Measurements from ENCODE around the gene MYADM.
"Not testable (repeated sequence)": the region's sequence is repeated elsewhere in the genome, so short reads cannot be mapped to it uniquely, and the experiment has no call there.

The MYADM gene, protein sequence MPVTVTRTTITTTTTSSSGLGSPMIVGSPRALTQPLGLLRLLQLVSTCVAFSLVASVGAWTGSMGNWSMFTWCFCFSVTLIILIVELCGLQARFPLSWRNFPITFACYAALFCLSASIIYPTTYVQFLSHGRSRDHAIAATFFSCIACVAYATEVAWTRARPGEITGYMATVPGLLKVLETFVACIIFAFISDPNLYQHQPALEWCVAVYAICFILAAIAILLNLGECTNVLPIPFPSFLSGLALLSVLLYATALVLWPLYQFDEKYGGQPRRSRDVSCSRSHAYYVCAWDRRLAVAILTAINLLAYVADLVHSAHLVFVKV

DNA sequence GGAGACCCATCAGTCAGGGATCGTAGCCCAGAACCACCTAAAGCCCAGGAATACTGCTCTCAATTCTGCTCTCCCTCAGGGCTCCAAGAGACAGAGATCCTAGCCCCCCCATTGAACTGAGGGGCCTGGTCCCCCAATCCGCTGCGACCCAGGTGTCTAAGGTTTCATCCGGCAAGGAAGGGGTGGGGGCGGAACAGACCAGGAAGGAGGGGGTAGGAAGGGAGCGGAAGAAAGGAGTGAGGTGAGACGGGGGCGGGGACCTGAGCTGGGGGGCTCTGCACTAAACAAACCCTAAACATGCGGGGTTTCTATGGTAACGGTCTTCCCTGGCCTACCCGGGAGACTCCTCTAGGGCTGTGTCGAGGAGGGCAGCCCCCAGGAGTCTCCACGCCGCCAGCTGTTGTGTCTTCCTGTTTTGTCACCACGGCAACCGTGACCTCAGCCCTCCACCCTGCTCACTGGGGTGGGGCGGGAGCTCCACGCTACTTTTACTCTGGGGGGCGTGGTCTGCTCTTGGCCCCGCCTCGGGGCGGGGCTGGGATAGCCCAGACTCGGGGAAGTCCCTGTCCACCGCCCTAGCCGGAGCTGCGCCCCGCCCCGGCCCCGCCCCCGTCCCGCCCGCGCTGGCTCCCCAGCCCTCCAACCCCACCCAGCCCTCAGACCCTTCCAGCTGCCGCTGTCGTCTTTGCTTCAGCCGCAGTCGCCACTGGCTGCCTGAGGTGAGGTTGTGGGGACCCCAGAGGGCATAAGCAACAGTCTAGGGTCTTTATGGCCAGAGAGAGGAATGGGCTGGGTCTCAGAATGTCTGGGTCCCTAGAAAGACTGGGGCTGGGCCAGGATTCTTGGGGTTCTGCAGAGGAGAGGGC, at the start of gene MYADM:
MYADM (plus strand) TSS at position 659 of the 866 bp plus-strand sequence. CDS start 5,647 bp downstream, outside the sequence.
- DNase-seq (ENCODE audit: low spot score) = peak; percentile 98

DNA sequence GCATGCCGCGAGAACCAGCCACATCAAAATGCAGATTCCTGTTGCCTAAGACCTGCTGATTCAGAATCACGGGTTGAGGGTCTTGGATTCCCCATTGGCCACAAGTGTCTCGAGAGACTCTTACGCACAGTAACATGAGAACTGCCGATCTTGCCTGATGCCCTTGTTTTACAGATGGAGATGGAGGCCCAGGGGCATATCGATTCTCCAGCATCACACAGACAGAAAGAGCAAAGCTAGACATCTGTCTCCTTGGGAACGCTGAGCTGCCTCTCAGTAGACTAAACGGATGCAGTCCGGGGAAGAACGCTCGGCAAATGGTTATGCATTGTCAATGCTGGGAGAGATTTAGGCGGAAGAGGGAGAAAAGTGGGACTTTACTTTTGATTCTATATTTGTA, 48.9 kb upstream of the MYADM start:
- DNase-seq (ENCODE audit: low spot score) = no peak

DNA sequence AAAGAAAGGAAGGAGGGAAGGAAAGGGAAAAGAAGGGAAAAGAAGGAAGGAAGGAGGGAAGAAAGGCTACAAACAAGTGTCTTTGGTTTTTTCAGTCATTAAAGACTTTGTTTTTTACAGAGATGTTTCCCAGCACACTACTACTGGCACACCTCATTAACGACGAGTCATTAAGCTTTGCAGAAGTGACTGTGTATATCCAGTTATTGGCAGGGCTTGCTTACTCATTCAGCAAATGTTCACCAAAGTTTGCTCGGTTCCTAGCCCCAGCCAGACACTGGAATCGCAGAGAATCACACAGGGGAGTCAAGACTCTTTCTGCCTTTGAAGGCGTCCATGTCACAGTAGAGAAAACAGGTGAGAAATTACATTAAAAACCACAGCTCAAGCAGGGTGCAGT, 47.8 kb upstream of the MYADM start:
- no peak for DNase-seq (ENCODE audit: low spot score)

DNA sequence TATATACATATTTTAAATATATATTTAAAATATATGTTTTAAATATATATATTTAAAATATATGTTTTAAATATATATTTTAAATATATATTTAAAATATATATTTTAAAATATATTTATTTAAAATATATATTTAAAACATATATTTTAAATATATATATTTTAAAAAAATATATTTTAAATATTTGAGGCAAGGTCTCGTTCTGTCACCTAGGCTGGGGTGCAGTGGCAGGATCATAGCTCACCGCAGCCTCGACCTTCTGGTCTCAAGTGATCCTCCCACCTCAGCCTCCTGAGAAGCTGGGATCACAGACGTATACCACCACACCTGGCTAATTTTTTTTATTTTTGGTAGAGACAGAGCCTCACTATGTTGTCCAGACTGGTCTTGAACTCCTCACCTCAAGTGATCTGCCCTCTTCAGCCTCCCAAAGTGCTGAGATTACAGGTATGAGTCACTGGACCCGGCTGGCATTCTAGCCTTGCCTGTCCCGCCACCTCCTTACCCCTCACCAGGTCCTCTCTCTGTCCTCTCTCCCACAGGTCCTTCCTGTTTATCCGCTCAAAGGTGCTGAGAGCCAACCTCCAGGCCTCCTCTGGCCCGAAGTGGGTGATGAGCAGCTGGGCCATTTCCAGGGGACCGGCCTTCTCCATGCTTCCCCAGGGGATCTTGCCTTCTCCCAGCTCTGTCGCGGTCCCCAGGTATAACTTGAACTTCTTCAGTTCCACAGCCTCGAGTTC, 44.1 kb upstream of the MYADM start:
- DNase-seq (ENCODE audit: low spot score) = no peak

DNA sequence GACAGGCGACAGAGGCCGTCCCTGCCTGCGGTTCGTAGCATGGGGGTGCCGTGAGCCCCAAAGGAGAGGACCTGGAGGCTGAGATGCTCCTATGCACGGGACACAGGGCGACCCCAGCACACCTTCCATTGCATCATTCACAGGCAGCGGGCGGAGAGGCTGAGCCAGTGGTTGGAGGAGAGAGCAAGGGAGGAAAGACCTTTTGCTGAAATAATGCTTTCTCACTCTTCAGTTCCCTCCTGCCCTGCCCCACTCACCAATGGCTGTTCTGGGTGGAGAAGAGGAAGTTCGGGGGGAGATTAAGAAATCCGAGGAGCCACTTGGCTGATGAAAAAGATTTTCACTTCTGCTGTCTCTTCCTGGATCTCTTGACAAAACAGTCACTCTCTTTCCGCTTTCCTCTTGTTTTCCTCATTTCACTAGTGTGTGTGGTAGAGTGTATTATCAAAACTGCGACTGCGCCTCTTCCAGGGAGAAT, 43.5 kb upstream of the MYADM start, which contains the start of gene NLRP12:
NLRP12 (minus strand) TSS at position 181 of the 478 bp plus-strand sequence; CDS start at position 41, 140 bp downstream.
- DNase-seq (ENCODE audit: low spot score) = peak; percentile 80

DNA sequence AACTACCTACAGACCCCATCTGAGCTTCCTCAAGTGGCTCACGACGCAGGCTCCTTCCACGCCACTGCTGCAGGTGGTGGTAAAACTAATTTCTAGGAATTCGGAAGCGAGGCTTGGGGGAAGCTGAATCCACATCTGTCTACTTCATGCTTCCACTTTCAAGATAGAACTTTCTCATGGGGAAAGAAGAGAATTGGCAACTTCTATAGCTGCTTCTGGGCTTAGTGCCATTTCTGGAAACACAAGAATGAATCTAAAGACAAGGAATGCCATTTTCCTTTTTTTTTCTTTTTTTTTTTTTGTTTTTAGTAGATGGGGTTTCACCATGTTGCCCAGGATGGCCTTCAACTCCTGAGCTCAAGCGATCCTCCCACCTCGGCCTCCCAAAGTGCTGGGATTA, 40.8 kb upstream of the MYADM start:
- no peak for DNase-seq (ENCODE audit: low spot score)

DNA sequence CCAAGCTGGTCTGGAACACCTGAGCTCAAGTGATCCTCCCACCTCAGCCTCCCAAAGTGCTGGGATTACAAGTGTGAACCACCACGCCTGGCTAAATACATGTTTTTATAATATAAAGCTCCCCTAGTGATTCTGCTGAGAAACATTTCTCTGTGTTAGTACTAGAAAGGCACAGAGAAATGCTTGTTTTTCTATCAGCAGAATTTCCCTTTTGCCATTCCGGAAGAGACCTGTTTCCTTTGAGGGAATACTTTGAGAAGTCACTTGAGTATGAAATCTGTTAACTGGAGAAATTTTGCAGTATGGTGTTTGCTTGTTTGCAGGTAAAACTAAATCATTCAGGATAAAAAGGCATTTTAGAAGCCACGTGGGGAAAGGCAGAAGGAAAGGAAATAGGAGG, 39.2 kb upstream of the MYADM start:
- no peak for DNase-seq (ENCODE audit: low spot score)

DNA sequence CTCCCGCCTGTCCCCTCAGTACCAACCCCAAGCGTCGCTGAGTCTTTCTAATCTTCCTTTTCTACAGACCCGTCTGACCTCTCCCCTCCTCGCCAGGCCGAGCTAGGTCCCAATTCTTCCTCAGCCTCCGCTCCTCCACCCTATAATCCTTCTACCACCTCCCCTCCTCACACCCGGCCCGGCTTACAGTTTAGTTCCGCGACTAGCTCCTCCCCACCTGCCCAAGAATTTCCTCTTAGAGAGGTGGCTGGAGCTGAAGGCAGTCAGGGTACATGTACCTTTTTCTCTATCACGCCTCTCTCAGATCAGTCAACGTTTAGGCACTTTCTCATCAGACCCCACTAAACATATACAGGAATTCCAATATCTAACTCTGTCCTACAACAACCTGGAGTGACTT, 34.8 kb upstream of the MYADM start:
- DNase-seq (ENCODE audit: low spot score) = not testable (repeated sequence)

DNA sequence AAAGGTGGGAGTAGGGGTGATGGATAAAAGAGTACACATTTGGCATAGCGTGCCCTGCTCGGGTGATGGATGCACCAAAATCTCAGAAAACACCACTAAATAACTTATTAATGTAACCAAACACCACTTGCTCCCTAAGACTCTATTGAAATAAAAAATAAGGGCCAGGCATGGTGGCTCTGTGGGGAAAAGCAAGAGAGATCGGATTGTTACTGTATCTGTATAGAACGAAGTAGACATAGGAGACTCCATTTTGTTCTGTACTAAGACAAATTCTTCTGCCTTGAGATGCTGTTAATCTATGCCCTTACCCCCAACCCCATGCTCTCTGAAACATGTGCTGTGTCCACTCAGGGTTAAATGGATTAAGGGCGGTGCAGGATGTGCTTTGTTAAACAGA, 29.2 kb upstream of the MYADM start:
- DNase-seq (ENCODE audit: low spot score) = not testable (repeated sequence)

DNA sequence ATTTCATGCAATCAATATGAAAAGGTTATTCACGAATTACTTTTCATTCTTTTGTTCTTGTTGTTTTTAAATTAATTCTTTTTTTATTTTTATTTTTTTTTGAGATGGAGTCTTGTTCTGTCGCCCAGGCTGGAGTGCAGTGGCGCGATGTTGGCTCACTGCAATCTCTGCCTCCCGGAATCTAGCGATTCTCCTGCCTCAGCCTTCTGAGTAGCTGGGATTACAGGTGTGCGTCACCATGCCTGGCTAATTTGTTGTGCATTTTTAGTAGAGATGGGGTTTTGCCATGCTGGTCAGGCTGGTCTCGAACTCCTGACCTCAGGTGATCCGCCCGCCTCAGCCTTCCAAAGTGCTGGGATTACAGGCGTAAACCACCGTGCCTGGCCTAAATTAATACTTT, 27.4 kb upstream of the MYADM start:
- not testable (repeated sequence) for DNase-seq (ENCODE audit: low spot score)

DNA sequence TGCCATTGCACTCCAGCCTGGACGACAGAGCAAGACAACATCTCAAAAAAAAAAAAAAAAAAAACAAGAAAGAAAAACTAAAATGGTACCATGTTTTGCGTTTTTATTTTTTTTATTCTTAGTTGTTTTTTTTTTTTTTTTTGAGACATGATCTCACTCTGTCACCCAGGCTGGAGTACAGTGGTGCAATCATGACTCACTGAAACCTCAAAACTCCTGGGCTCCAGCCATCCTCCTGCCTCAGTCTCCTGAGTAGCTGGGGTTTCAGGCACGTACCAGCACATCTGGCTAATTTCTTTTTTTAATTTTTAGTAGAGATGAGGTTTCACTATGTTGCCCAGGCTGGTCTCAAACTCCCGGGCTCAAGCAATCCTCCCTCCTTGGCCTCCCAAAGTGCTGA, 26.8 kb upstream of the MYADM start:
- DNase-seq (ENCODE audit: low spot score) = not testable (repeated sequence)

DNA sequence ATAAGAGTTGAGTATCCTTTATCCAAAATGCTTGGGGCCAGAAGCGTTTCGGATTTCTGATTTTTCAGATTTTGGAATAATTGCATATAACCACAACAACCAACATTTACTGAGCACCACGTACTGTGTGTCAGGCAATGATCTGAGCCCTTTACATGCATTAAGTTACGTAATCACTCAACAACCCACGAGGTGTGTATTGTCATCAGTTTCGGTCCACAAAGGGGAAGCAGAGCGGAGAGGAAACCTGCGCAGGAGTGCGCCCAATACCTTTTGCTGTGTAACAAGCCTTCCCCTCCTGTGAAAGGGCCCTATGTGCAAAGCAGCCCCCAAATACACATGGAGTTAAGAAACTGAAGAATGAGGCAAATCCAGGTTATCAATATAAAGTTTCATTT, 22.8 kb upstream of the MYADM start:
- DNase-seq (ENCODE audit: low spot score) = no peak

DNA sequence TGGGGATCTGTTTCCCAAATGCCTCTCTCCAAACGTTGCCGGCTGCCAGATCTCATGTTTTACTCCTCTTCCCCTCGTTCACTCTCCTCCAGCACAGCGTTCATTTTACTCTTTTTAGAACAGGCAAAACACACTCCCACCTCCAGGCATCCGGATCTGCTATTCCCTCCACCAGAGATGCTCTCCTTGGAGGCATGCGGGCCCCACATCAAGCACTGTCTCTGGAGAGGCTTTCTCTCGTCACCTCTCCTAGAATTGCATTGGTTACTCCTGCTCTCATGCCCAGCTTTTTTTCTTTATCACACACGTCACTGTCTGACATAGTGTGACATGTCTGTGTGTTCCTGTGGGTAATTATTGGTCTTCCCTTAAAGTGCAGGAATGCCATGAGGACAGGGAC, 20.1 kb upstream of the MYADM start:
- no peak for DNase-seq (ENCODE audit: low spot score)

DNA sequence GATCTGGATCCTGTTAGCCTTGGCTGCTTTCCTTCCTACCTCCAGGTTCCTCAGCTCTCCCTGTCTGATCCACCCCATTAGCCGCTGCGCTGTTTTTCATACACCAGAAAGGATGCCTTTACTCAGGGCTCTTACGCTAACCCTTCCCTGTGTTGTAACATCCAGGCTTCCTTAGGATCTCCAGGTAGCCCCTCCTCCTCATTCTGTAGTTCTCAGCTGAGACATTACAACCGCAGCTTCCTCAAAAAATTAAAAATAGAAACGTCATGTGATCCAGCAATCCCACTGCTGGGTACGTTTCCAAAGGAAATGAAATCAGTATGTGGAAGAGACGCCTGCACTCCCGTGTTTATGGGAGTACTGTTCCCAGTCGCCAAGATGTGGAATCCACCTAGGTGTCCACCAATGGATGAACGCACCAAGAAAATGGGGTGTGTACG, 18.4 kb upstream of the MYADM start:
- DNase-seq (ENCODE audit: low spot score) = no peak

DNA sequence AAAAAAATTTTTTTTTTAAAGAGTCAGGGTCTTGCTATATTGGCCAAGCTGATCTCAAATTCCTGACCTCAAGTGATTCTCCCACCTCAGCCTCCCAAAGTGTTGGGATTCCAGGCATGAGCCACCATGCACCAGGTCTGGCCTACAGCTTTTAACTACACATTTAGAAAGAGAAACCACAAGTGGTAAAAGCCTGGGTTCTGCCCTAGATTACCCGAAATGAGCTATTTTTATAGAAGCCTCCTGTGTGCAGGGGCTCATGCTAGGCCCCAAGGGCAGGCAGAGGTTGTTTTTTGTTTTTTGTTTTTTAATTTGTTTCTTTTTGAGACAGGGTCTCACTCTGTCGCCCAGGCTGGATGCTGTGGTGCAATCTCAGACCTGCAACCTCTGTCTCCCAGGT, 14.0 kb upstream of the MYADM start:
- no peak for DNase-seq (ENCODE audit: low spot score)

DNA sequence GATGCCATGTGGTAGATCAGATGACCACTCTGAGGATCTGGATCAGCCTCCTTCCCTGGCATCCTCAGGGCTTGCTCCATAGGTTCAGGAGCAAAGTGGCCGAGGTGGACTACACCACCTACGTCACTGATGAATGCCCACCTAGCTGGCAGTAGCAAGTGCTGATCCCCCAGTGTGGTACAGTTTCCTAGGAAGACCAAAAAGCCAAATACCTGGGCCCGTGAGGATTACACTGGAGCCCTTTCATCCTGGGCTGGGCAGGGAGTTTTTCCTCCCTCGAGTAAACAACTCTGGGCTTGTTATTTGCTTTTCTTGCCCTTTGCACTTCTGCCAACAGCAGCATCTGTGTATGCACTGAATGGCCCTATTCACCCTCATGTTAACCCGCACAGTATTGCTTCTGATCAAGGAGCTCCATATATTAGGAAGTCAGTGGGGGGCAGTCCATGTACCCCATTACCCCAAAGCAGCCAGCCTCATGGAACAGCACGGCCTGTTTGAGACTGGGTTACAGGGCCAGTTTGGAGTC, 3.3 kb upstream of the MYADM start:
- DNase-seq (ENCODE audit: low spot score) = peak; percentile 96

DNA sequence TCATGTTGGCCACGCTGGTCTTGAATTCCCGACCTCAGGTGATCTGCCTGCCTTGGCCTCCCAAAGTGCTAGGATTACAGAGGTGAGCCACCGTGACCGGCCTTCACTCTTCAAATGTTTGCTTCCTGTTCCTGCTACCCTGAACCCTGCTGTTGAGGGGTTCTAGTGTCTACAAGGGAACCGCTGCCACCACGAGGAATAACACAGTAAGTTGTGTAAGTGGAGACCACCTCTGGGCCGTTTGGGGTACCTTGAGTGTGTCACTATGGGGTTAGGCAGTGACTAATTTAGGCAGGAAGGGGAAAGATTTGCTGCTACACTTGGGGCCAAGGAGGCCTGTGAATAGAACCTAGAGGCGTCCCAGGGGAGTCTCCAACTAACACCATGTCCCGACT, 2.2 kb upstream of the MYADM start:
- DNase-seq (ENCODE audit: low spot score) = peak; percentile 61

DNA sequence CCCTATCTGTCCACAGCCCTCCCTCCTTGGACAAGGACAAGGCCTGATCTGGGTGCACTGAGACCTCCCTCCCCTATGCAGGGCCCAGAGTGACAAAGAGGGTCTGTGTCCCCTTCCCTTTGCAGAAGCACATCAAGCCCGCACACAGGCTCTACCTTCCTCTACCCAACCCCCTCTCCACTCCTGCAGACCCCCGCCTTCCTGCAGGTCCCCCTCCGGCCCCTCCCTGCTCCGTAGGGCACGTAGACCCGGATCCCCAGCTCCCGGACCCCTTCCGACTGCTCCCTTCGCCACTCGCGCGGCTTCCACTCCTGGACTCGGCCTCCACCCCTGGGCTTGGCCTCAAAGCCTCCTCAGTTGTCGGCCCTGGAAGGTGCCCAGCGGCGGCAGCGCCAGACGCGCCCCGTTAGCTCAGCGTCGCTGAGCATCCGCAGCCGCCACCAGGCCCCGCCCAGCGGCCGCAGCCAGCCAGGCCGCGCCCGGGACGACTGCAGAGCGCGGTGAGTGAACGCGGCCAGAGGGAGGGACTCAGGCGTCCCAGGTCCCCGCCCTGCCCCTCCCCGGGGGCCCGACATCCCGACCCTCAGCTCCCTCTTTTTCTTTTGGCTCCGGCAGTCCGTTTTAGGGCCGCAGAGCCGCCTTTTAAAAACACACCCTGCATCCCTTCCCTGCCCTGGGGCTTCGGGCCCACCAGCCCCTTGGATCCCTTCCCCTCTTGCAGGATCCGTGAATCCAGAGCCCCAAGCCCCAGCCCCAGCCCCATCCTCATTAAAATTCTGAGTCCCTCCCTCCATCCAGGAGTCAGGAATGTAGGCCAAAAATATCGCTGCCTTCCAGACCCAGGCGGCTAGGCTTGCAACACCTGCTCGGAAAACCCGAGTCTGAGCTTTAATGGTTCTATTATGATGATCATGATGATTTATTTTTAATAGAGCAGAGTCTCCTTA, 1.5 kb upstream of the MYADM start:
- DNase-seq (ENCODE audit: low spot score) = peak; percentile 72

DNA sequence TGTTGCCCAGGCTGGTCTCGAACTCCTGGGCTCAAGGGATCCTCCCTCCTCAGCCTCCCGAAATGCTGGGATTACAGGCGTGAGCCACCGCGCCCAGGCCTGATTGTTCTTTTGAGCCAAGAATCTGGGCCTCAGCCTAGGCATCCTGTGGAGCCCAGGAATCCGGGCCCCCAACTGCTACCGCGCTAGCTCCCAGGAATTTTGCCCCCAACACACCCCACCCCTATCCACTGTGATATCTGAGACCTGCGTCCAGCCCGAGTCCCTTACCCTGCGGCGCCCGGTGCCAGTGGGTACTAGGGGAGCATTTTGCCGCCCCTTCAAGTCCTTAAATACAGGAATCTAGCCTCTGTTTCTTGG, 838 bp upstream of the MYADM start:
- DNase-seq (ENCODE audit: low spot score) = peak; percentile 16

DNA sequence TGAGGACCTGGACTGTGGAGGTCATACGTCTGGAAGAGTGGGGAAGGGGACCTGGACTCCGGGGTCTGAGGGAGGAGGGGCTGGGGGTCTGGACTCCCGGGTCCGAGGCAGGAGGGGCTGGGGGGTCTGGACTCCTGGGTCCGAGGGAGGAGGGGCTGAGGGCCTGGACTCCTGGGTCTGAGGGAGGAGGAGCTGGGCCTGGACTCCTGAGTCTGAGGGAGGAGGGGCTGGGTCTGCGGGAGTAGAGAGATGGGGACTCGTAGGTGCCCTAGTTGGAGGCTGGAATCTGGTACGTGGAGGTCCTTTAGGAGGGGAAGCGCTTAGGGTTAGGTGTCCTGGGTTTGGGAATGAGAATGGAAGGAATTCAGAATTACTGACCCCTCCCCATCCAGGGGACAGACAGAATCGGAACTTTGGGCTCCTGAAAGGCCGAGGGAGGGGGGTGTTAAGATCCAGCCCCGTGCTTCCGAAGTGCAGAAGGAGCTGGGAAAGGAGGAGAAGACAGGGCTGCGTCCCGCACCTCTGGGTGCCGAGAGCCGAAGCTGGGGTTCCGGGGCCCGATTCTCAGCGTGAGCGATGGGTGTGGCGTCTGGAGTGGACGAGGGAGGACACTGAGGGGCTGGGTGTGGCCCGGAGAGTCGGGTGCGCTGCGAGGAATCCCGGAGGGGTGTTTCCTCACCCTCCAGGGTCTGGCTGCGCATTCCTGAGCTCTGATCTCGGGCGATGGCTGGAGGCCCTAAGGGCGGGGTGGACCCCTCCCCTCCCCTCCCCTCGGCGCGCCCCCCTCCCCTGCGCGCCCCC, 608 bp downstream of the MYADM start:
- peak; percentile 30 for DNase-seq (ENCODE audit: low spot score)
